SKM-1 (cell line): ENCODE data around the gene CDH13.

Source experiments
- DNase-seq: peaks from one replicate; lab custom pipeline; 2025; ENCODE audit not compliant: unreplicated experiment; lab: John Stamatoyannopoulos, UW

The CDH13 gene

DNA sequence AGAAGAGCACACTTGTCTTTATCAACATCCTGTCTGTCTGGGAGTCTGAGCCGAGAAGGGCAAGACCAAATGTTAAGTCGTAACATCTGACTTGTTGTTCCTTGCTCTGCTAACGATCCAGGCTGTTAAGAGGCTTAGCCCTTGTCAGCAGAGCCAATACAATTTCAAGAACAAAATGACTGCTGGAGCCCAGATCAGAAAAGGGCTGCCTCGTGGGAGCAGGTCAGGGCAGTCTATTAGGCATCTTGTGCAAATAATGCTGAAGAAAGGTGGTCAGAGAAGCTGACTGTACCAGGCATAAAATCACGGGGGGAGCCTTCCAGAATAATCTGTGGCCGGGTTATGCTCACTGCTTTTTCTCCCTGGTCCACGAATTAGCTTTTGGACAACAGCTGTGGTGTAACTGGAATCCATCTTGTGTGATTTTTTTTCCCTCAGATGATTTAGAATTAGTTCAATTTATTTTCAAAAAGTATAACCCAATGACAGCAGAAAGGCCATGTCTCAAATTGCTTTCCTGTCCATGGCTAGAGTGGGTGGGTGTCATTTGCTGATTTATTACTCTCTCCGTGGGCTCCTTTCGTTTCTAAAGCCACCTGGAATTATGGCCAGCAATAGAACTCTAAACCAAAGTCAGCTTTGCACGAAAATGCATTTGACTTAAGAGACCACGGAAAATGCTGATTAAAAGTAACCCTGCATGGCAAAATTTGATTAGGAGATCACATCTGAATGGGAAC, 959.9 kb downstream of the CDH13 start:
- DNase-seq: no peak

DNA sequence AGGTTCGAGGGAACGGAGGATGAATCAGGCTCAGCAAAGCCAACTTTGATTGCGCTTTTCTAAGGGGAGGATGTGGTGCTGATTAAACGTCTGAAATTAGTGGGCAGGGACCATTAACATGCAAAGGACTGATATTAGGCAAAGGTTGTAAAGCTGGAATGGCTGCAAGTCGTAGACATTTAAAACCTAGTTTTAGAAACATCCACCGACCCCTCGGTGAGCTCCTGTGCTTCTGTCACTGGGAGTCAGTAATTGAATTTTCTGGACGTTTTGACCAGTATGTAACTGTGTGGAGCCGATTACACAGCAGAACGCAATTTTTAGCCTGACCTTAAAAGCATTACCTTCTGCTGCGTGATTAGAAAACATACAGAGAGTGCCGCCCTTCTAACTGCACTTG, 960.4 kb downstream of the CDH13 start:
- DNase-seq: no peak

DNA sequence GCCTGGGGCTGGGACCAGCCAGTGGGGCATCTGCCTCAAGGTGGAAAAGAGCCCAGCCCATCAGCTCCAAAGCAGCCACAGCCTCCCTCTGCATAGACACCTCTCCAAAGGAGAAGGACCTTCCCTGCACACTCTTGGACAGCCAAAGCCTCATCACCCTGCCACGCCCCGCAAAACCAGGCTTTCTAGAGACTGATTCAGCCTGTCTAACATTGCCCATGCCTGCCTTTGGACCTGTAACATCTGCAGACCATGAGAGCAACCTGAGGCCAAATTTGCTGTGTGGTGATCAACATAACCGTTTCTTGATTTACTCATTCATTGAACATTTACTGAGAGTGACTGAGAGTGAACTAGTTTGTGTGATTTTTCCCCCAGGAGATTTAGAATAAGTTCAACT, 961.3 kb downstream of the CDH13 start:
- DNase-seq: no peak

DNA sequence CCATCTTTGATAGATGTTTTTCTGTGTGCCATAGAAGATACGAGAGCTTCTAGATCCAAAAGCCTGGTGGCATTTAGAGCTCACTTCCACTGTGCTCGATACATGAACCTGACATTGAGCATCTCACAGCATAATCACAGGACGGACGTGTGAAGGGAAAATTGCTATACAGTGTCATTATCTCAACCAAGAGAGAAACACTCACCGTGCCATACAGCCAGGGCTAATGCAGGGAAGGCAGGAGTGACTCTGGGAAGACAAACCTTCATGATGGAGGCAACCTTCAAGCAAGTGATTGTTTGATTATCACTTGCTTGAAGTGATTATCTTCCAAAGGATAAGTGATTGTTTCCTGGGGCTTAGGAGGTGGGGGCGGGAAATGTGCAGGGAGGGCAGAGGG, 962.8 kb downstream of the CDH13 start:
- no peak for DNase-seq

DNA sequence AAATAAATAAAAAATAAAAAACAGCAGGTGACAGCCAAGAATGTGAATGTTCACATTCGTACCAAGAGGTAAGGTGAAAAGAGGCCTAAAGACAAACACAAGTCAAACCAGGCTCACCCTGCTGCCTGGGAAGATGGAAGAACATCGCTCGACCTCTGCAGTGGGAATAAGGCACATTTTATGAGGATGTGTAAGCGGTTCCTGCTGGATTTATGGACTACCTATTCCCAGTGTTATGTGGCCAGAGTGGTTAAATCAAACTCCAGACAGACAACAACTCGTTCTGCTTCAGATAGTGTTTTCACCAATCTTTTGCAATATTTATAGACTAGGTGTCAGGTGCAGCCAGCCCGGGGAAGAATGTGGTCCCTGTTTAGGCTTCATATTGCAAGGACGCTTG, 966.0 kb downstream of the CDH13 start:
- no peak for DNase-seq

DNA sequence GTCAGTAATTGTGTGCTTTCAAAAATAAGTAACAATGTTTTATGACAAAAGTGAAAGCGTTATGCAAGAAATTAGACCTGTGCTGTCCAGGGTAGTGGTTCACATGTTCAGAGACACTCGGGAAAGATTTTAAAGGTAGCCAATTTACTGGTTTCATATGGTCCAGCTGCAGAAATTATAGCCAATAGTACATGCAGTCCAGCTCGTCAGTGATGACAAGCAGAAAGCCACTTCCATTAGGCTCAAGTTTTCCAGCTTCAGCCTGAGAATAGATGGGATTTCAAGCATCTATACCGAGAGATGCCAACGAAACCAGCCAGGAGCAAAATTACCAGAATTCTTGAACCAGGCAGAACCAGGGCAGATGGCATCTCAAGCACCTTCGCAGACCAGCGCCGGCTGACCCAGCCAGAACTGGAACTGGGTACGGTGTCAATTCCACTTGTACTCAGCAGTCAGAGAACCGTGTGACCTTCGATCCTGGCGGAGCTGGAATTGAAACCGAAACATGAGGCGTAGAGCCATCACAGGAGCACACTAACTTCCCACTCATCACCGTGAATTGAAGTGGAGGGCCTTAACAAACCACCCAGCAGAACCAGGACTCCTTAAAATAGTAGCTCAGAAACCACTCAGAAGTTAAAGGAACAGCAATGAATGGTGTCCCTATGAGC, 973.2 kb downstream of the CDH13 start:
- no peak for DNase-seq

DNA sequence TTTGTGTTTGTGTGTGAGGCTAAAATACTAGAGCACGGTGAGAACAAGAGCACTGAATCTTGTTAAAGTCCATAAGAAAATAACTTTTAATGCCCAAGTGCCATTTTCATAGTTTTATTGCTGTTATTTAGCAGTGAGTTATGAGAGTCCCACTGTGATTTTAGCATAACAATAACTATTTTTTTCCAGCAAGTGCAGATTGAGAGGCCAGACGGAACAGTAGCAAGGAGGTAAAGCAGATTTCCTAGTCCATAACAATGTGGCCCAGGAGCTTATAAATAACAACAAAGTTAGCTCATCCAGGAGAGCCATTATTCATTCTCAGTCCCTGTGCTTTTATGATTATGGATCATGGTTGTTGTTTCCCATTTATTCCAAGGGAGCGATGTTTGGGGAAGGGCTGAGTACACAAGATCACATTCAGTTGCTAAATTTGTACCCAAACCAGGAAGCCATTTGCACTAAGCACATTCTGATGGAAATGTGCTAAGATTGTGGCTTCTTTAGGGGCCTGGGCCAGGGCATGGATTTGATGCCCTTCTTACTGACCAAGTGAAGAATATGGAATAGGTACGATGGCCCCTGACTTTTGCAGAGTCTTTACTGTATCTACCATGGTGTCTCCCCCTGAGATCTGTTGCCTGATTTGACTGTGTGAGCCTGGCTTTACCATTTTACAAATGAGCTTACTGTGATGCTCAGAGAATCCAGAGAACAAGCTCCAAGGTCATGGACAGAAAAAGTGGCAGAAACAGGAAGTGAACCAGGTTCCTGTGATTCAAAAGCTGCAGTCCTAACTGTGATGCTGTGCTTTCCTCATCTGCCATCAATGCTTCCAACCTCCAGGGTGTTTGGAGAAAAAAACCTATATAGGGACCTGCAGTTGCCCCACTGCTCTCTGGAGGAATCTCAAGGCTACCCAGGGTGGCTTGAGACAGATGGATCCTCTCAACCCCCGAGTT, 976.3 kb downstream of the CDH13 start:
- DNase-seq: no peak

DNA sequence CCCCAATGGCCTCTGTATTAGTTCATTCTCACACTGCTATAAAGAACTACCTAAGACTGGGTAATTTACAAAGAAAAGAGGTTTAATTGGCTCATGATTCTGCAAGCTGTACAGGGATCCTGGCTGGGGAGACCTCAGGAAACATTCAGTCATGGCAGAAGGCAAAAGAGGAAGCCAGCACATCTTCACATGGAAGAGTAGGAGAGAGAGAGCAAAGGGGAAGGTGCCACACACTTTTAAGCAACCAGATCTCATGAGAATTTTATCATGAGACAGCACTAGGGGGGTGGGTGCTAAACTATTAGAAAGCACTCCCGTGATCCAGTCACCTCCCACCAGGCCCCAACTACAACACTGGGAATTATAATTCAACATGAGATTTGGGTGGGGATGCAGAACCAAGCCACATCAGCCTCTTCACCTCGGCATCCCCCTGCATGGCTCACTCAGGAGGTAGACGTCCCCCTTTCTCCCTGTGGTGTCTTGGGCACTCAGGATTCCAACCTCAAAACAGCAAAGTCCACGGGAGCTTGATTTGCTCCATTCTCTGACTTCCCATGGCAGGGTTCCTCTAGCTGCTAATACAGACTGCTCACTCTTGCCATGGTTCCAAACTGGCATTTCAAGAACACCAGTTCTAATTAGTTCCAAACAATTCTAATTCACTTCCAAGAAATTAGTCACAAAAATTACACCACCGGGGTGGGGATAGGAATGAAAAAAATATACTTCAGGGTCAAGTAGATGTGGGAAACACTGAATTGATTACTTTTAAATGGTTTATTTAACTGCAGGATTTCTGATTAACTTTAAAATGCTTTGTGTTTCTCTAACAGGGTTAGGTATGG, 977.2 kb downstream of the CDH13 start:
- no peak for DNase-seq

DNA sequence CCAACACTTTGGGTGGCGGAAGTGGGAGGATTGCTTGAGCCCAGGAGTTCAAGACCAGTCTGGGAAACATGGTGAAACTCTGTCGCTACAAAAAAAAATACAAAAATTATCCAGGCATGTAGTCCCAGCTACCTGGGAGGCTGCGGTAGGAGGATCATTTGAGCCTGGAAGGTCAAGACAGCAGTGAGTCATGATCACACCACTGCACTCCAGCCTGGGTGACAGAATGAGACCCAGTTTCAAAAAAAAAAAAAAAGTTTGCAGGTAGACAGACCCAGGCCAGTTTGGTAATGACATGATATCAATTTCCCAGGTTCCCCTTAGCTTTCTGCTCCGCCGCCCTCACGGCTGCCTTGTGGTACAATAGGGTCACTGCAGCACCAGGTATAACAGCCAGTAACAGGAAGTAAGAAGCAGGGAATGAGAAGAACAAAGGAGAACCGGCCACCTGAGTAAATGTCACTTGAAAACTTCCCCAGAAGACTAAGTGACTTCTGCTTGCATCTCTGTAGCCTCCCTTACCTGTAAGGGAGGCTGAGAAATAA, 979.8 kb downstream of the CDH13 start:
- DNase-seq: no peak

DNA sequence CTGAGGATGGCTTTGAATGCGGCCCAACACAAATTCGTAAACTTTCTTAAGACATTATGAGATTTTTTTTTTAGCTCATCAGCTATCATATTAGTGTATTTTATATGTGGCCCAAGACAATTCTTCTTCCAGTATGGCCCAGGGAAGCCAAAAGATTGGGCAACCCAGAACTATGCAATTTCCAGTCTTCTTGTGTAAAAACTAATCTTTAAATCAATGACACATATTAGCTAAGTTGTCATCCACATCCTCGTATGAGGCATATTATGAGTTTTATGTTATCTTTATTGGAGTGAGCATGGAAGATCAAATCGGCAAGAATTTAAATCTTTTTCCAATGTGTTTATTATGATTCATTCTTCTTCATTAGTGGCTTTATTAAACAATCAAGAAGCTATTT, 982.4 kb downstream of the CDH13 start:
- no peak for DNase-seq

DNA sequence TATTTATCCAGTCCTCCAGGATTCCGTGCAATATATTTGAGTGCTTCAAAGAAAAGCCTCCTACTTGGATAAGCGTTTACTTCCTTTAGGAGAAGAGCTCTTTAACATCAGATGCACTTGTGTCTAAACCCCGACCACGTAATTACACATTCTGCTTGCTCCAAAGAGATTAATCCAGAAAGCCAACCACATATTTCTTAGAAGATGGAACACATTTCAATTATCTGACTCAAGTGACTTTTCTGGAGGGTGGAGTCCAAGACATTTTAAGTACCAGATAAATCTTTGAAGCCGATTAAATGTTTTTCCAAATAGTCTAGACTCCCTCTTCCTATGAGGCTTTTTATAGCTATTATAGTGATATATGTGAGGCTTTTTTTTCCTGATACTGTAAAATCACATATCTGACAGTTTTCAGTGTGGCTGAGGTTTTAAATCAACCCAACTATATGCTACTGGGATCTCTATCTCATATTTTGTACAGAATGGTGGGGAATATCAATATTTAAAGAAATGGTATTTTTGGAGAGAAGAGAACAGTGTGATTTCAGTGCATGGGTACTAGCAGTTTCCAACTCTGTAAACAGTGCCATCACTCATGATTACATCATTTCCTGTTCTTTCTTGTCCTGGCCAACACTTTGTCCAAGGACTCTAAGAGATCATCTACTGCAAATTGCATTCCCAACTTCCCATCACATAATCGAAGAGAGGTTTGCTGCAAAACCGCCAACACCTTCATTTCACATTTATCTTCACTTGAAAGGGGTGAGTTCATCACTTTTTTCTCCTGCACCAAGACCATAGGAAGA, 988.6 kb downstream of the CDH13 start:
- no peak for DNase-seq

DNA sequence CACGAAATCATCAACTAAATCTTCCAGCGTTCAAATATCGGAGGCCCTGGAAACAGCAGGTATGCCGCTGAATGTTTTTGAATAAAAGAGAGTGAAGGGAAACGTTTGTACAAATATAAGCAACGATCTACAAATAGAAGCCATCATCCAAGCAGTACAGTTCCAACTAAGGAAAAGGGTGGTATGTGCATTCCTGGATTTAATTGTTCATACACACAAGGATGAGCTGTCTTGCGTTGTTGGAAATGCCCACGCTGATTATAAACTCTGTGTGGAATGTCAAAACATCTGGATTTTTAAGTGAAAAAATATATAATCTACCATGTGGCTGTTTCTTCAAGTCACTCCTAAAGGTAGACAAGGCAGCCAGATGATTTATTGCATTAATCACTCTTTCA, 989.2 kb downstream of the CDH13 start:
- no peak for DNase-seq

DNA sequence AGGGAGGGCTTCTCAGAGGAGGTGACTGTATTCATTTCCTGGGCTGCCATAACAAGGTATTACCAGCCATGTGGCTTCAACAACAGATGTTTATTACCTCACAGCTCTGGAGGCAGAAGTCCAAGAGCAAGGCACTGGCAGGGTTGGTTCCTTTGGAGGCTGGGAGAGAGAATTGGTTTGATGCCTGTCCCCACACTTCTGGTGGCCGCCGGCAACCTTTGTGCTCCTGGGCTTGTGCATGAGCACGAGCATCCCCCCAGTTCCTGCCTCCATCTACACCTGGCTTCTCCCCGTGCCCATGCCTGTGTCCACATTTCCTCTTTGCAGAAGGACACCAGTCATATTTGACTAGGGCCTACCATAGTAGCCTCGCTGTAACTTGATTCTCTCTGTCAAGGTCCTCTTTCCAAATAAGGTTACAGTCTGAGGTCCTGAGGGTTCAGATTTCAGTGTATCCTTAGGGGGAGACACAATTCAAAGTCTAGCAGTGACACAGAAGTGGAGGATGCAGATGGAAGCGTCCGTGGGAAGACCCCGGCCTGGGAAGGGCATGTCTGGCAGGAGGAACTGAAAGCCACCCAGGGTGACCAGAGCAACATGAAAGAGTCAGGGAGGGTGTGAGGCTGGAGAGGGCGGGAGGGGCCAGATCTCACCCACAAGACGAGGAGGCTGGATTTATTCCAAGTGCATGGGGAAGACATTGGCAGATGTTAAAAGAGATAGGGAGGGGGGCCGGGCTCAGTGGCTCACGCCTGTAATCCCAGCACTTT, 992.8 kb downstream of the CDH13 start:
- no peak for DNase-seq

DNA sequence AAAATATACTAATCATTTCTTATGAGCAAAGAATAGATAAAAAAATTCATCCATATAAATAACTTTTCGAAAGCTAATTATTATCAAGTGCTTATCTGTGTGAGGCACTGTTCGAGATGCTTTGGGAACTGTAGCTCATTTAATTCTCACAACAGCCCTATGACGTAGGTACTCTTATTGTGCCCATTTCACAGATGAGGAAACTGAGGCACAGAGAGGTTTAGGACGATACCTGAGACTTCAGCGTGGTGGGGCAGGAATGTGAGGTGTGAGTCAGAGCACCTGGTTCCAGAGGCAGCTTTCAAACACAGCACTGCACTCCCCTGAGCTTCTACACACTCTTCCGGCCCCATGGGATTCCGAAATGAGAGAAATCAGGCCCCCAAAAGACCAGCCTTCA, 995.2 kb downstream of the CDH13 start:
- DNase-seq: no peak

DNA sequence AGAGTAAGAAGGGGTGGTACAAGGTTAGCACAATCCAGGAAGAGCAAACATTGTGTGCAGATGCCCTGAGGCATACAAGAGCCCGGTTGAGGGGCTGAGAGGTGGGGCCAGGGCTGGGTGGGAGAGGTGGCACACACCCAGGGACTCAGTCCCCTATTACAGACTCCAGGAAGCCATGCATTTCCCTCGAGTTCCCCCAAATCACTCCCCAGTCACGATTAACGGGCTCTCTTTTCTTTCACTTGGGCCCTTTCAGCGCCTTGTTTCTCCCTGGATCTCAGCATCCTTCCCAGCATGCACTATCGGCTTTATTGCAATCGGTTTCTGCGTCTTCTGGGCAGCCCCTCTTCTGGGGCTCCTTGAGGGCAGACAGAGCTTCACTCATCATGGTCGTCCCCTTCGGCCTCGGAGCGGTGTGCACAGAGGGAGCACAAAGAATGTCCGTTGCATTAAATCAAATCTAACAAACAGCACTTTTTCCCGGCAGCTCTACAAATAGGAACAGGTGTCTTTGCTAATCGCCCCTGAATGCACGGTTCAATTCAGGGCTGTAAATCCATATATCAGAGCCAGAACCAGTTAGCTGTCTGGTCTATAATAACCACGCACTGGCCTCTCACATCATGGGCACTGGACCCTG, 996.4 kb downstream of the CDH13 start:
- DNase-seq: no peak

DNA sequence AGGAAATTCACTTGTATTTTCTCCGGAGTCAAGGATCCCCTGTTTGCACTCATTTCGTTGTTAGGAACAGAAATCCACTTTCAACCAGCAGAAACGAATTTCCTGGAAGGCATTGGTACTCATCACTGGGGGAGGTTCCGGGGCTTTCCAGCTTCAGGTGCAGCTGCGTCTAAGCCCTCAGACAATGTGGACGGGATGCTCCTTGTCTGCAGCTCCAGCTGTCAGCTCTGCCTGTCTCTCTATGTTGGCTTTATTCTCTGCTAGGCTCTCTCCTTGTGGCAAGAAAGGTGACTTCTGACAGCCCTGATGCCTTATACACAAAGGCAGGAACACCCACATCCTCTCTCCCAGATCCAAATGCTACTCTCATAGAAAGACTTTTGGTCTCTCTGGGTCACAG, 997.1 kb downstream of the CDH13 start:
- DNase-seq: no peak

DNA sequence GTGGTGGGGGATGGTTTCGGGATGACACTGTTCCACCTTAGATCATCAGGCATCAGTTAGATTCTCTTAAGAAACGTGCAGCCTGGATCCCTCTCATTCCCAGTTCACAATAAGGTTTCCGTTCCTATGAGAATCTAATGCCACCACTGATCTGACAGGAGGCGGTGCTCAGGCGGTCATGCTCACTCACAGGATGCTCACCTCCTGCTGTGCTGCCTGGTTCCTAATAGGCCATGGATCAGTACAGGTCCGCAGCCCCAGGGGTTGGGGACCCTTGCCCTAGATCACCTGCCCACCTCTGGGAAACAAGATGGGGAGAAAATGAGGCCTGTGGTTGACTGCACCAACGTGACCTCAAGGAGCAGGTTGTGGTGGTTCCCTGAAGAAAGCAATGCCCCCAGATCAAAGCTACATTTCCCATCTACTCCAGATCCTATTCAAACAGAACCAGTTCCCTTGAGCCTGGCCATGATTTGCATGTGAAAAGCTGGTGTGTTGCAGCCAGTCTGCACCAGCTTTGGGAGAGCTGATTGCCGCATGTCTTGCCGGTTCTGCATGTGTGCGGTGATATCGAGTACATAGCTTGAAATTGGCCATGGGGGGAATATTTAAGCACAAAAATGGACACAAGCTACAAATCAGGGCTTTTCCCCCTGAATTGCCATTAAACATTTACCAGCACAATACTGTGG, 997.8 kb downstream of the CDH13 start:
- no peak for DNase-seq

DNA sequence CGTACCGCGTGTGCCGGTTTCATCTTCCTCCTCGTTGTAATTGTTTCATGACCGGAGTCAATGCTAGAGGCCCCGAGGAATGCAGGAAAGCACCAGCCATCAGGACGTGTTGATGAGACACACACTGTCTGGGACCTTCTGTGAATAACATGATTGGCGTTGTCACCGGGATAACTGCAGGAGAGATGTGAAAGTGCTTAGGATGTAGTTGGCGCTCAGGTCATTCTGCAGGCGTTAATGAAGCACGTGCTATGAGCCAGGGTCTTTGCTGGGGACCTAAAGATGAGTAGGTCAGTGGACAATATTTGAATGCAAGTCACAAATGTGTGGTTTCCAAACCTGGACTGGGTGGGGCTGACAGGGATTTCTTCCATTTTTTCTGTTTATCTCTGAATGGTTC, 999.4 kb downstream of the CDH13 start:
- DNase-seq: no peak
